Mononuclear cell (primary cell): ENCODE data around the gene CD200. TPM values are rescaled to one million over a fixed set of nuclear protein-coding genes. Genes with fewer than 3 reads are reported as not detected.

Experiments used
- H3K27me3 ChIP-seq: 2 replicates; pipeline ENCODE4 v1.6.0; 2011; ENCODE audit warnings: low read length, control low read depth; ENCODE audit not compliant: insufficient read depth
- H3K4me1 ChIP-seq: 2 replicates; pipeline ENCODE4 v1.5.1; 2011; ENCODE audit warnings: mild to moderate bottlenecking, low read length, control low read depth; ENCODE audit not compliant: insufficient read depth
- H3K4me3 ChIP-seq: 2 replicates; pipeline ENCODE4 v1.5.1; 2011; ENCODE audit warnings: mild to moderate bottlenecking, low read length, moderate library complexity
- H3K9me3 ChIP-seq: 2 replicates; pipeline ENCODE4 v1.5.1; 2011; ENCODE audit warnings: low read depth, mild to moderate bottlenecking, control low read depth, low read length
- total RNA-seq: library from RNA; depleted of rRNA; stranded (reverse); fragments of >200 nt; gene quantifications from one replicate; pipeline ENCODE4 v1.2.3, GENCODE V29; 2012

Gene CD200
- total RNA-seq, 1 donor: 6.9 TPM

- no peak overlapping the region for H3K4me3 ChIP-seq
- no peaks in the 10 kb centered on the region for H3K9me3 ChIP-seq
These were observed 13.7 kb downstream of the CD200 start for GRCh38 chr3:112346491-112347122.

GRCh38 chr3:112348943-112349342, 16.0 kb downstream of the CD200 start:
- H3K27me3 ChIP-seq: no peaks in the 10 kb centered on the region
- no peak overlapping the region for H3K4me3 ChIP-seq
- H3K4me1 ChIP-seq: no peaks in the 10 kb centered on the region
- H3K9me3 ChIP-seq: no peaks in the 10 kb centered on the region

More at GRCh38 chr3:112346491-112347122, 13.7 kb downstream of the CD200 start:
- Histone ChIP-seq H3K4me1 (no peaks in the 10 kb centered on the region), H3K27me3 (no peaks in the 10 kb centered on the region)

GRCh38 chr3:112349557-112349956, 16.6 kb downstream of the CD200 start:
- Histone ChIP-seq H3K4me1 (no peaks in the 10 kb centered on the region), H3K4me3 (no peak overlapping the region), H3K27me3 (no peaks in the 10 kb centered on the region), H3K9me3 (no peaks in the 10 kb centered on the region)

- Histone ChIP-seq H3K27me3 (no peaks in the 10 kb centered on the region), H3K9me3 (no peaks in the 10 kb centered on the region)
These were observed 17.3 kb downstream of the CD200 start for GRCh38 chr3:112350018-112350810.

GRCh38 chr3:112351036-112351435, 18.1 kb downstream of the CD200 start:
- no peaks in the 10 kb centered on the region for H3K4me1 ChIP-seq
- H3K27me3 ChIP-seq: no peaks in the 10 kb centered on the region
- H3K9me3 ChIP-seq: no peaks in the 10 kb centered on the region
- no peak overlapping the region for H3K4me3 ChIP-seq

More at GRCh38 chr3:112350018-112350810, 17.3 kb downstream of the CD200 start:
- Histone ChIP-seq H3K4me3 (no peak overlapping the region), H3K4me1 (no peaks in the 10 kb centered on the region)

- Histone ChIP-seq H3K4me3 (no peak overlapping the region), H3K4me1 (no peaks in the 10 kb centered on the region), H3K9me3 (no peaks in the 10 kb centered on the region), H3K27me3 (no peaks in the 10 kb centered on the region)
These were observed 18.9 kb downstream of the CD200 start for GRCh38 chr3:112351823-112352222.

GRCh38 chr3:112352720-112353119, 19.8 kb downstream of the CD200 start:
- Histone ChIP-seq H3K27me3 (no peaks in the 10 kb centered on the region), H3K4me1 (no peaks in the 10 kb centered on the region), H3K4me3 (no peak overlapping the region), H3K9me3 (no peaks in the 10 kb centered on the region)

GRCh38 chr3:112353365-112353764, 20.4 kb downstream of the CD200 start:
- Histone ChIP-seq H3K9me3 (no peaks in the 10 kb centered on the region), H3K4me1 (peaks cover 6% of the 10 kb centered on the region), H3K27me3 (no peaks in the 10 kb centered on the region), H3K4me3 (no peak overlapping the region)

GRCh38 chr3:112354642-112355306, 21.8 kb downstream of the CD200 start:
- Histone ChIP-seq H3K27me3 (no peaks in the 10 kb centered on the region), H3K4me1 (peaks cover 9% of the 10 kb centered on the region), H3K4me3 (no peak overlapping the region), H3K9me3 (no peaks in the 10 kb centered on the region)

- H3K27me3 ChIP-seq: no peaks in the 10 kb centered on the region
- H3K4me3 ChIP-seq: no peak overlapping the region
- peaks cover 9% of the 10 kb centered on the region for H3K4me1 ChIP-seq
- no peaks in the 10 kb centered on the region for H3K9me3 ChIP-seq
These were observed 22.3 kb downstream of the CD200 start for GRCh38 chr3:112355307-112355687.

GRCh38 chr3:112357930-112358780, 25.2 kb downstream of the CD200 start:
- Histone ChIP-seq H3K4me3 (no peak overlapping the region), H3K9me3 (no peaks in the 10 kb centered on the region), H3K27me3 (no peaks in the 10 kb centered on the region), H3K4me1 (peaks cover 9% of the 10 kb centered on the region)

GRCh38 chr3:112360561-112360960, 27.6 kb downstream of the CD200 start:
- Histone ChIP-seq H3K9me3 (no peaks in the 10 kb centered on the region), H3K4me3 (no peak overlapping the region), H3K27me3 (no peaks in the 10 kb centered on the region), H3K4me1 (peaks cover 20% of the 10 kb centered on the region)

GRCh38 chr3:112362221-112362620, 29.3 kb downstream of the CD200 start:
- Histone ChIP-seq H3K4me1 (peaks cover 20% of the 10 kb centered on the region), H3K9me3 (no peaks in the 10 kb centered on the region), H3K4me3 (no peak overlapping the region), H3K27me3 (no peaks in the 10 kb centered on the region)

GRCh38 chr3:112364291-112364690, 31.3 kb downstream of the CD200 start:
- Histone ChIP-seq H3K4me1 (peaks cover 11% of the 10 kb centered on the region), H3K4me3 (no peak overlapping the region), H3K27me3 (no peaks in the 10 kb centered on the region), H3K9me3 (no peaks in the 10 kb centered on the region)

- Histone ChIP-seq H3K4me1 (peaks cover 11% of the 10 kb centered on the region), H3K9me3 (no peaks in the 10 kb centered on the region), H3K4me3 (no peak overlapping the region), H3K27me3 (no peaks in the 10 kb centered on the region)
These were observed 32.1 kb downstream of the CD200 start for GRCh38 chr3:112365035-112365434.
